ENCODE measurements around the gene INPP5E.

INPP5E gene

GRCh38 chr9:136437839-136438547, 1.7 kb downstream of the INPP5E start:
- peak in 1 of 2 donors; percentile 45 for DNase-seq
- peak overlapping the region; percentile 89 for H3K4me2 ChIP-seq (ENCODE audit: low read length)
- no peak overlapping the region for H4K91ac ChIP-seq (ENCODE audit: low read depth, low read length)
- H2AK5ac ChIP-seq (ENCODE audit: low read length), result no peak overlapping the region
- no peak overlapping the region for H4K12ac ChIP-seq (ENCODE audit: low read depth, low read length)
- H3K9me3 ChIP-seq (ENCODE audit: insufficient read depth, low read depth, low read length), result no peaks in the 10 kb centered on the region
- H2BK5ac ChIP-seq (ENCODE audit: low read depth, low read length, poor library complexity), result no peak overlapping the region
- peak overlapping the region; percentile 24 for H3K4ac ChIP-seq (ENCODE audit: low read depth, low read length)
- WGBS (ENCODE audit: extremely low coverage, insufficient coverage, insufficient read length), result no CpG with 5 or more reads among the region's 37 CpGs
- H3K23ac ChIP-seq (ENCODE audit: low read length), result peak overlapping the region; percentile 3
- H3K4me1 ChIP-seq (ENCODE audit: control insufficient read depth in 1 of 2, insufficient read depth in 2 of 2, low read length in 2 of 2), result peaks cover 7 to 12% of the 10 kb centered on the region in 2 experiments
- H3K27me3 ChIP-seq (ENCODE audit: insufficient read depth, low read length), result no peaks in the 10 kb centered on the region
- H2AFZ ChIP-seq (ENCODE audit: insufficient read depth, low read length, poor library complexity), result peak overlapping the region; percentile 8
- H3K79me1 ChIP-seq (ENCODE audit: low read length), result peaks cover 7% of the 10 kb centered on the region
- H3K18ac ChIP-seq (ENCODE audit: low read length), result no peak overlapping the region
- peak overlapping the region; percentile 92 for H3K4me3 ChIP-seq (ENCODE audit: low read depth, low read length)
- peak overlapping the region; percentile 20 for H3K9ac ChIP-seq (ENCODE audit: low read length)
- H2BK12ac ChIP-seq (ENCODE audit: low read length), result no peak overlapping the region
- H2BK120ac ChIP-seq (ENCODE audit: insufficient read depth, low read length, poor library complexity), result no peak overlapping the region
- no peak overlapping the region for H4K8ac ChIP-seq (ENCODE audit: low read depth, low read length)
- H3K79me2 ChIP-seq (ENCODE audit: control insufficient read depth, insufficient read depth, low read length, poor library complexity), result peaks cover 9% of the 10 kb centered on the region
- H3K14ac ChIP-seq (ENCODE audit: low read length), result no peak overlapping the region
- peaks cover 47 to 50% of the 10 kb centered on the region in 2 experiments for H3K36me3 ChIP-seq (ENCODE audit: control insufficient read depth in 1 of 2, insufficient read depth in 2 of 2, low read length in 2 of 2)
- no peak overlapping the region for H3K27ac ChIP-seq (ENCODE audit: low read depth, low read length)

DNA sequence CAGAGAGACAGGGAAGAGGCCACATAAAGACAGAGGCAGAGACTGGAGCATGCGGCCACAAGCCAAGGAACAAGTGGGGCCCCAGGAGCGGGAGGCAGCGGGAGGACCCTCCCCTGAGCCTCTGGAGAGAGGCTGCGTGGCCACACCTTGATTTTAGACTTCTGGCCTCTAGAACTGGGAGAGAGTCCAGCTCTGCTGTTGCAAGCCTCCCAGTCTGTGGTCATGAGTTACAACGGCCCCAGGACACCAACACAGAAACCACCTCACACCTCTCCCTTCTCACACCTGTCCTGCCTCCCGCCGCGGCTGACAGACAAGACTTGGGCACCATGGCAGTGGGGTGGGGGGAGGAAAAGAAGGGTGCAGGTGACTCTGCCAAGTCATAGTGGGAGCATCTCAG, 2.2 kb downstream of the INPP5E start:
- Histone ChIP-seq H3K18ac (ENCODE audit: low read length) (peak overlapping the region; percentile 19), H3K4me3 (ENCODE audit: low read depth, low read length) (no peak overlapping the region), H3K14ac (ENCODE audit: low read length) (no peak overlapping the region), H3K79me2 (ENCODE audit: control insufficient read depth, insufficient read depth, low read length, poor library complexity) (peaks cover 9% of the 10 kb centered on the region), H3K27ac (ENCODE audit: low read depth, low read length) (no peak overlapping the region), H3K9me3 (ENCODE audit: insufficient read depth, low read depth, low read length) (no peaks in the 10 kb centered on the region), H3K4me1 (ENCODE audit: control insufficient read depth in 1 of 2, insufficient read depth in 2 of 2, low read length in 2 of 2) (peaks cover 7 to 12% of the 10 kb centered on the region in 2 experiments), H4K91ac (ENCODE audit: low read depth, low read length) (no peak overlapping the region), H3K23ac (ENCODE audit: low read length) (peak overlapping the region; percentile 3), H2AFZ (ENCODE audit: insufficient read depth, low read length, poor library complexity) (peak overlapping the region; percentile 8), H2AK5ac (ENCODE audit: low read length) (no peak overlapping the region), H3K4me2 (ENCODE audit: low read length) (peak overlapping the region; percentile 89), H2BK12ac (ENCODE audit: low read length) (no peak overlapping the region), H2BK5ac (ENCODE audit: low read depth, low read length, poor library complexity) (no peak overlapping the region), H4K12ac (ENCODE audit: low read depth, low read length) (no peak overlapping the region), H3K79me1 (ENCODE audit: low read length) (peaks cover 7% of the 10 kb centered on the region), H3K36me3 (ENCODE audit: control insufficient read depth in 1 of 2, insufficient read depth in 2 of 2, low read length in 2 of 2) (peaks cover 46 to 51% of the 10 kb centered on the region in 2 experiments), H3K27me3 (ENCODE audit: insufficient read depth, low read length) (no peaks in the 10 kb centered on the region), H3K9ac (ENCODE audit: low read length) (no peak overlapping the region), H4K8ac (ENCODE audit: low read depth, low read length) (no peak overlapping the region), H3K4ac (ENCODE audit: low read depth, low read length) (peak overlapping the region; percentile 24), H2BK120ac (ENCODE audit: insufficient read depth, low read length, poor library complexity) (no peak overlapping the region)
- no peak for DNase-seq
- no CpG with 5 or more reads among the region's 8 CpGs for WGBS (ENCODE audit: extremely low coverage, insufficient coverage, insufficient read length)

DNA sequence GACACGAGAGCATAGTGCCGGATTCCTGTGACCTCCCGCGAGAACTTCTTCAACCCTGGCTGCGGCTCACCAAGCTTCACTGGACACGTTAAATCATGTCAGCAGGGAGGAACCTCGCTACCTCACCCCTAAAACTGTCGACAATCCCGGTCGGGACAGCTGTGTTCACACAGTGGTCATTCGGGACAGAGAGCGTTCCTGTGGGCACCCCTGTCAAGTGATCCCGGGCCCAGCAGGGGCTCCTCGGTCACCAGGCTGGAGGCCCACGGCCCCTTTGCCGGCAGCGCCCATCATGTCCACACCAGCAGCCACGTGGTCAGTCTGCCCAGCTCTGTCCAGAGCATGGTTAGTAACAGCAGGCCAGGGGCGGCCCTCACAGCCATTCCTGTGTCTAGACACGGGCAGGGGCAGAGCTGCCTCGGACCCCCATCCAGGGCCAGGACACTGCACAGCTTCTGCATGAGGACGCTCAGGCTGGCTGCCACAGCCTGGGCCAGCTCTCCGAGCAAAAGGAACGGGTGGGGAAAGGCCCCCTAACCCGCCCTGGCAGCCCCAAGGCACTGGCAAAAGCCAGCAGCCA, 3.5 kb downstream of the INPP5E start:
- no peak overlapping the region for H3K4me2 ChIP-seq (ENCODE audit: low read length)
- H4K12ac ChIP-seq (ENCODE audit: low read depth, low read length), result no peak overlapping the region
- H4K8ac ChIP-seq (ENCODE audit: low read depth, low read length), result no peak overlapping the region
- peaks cover 9% of the 10 kb centered on the region for H3K79me2 ChIP-seq (ENCODE audit: control insufficient read depth, insufficient read depth, low read length, poor library complexity)
- H3K4ac ChIP-seq (ENCODE audit: low read depth, low read length), result peak overlapping the region; percentile 34
- H3K18ac ChIP-seq (ENCODE audit: low read length), result no peak overlapping the region
- no peak overlapping the region for H2BK5ac ChIP-seq (ENCODE audit: low read depth, low read length, poor library complexity)
- peaks cover 41 to 46% of the 10 kb centered on the region in 2 experiments for H3K36me3 ChIP-seq (ENCODE audit: control insufficient read depth in 1 of 2, insufficient read depth in 2 of 2, low read length in 2 of 2)
- H2BK12ac ChIP-seq (ENCODE audit: low read length), result no peak overlapping the region
- H4K91ac ChIP-seq (ENCODE audit: low read depth, low read length), result no peak overlapping the region
- H3K27ac ChIP-seq (ENCODE audit: low read depth, low read length), result no peak overlapping the region
- no peak overlapping the region for H2AFZ ChIP-seq (ENCODE audit: insufficient read depth, low read length, poor library complexity)
- no peak overlapping the region for H2BK120ac ChIP-seq (ENCODE audit: insufficient read depth, low read length, poor library complexity)
- no peak overlapping the region for H3K14ac ChIP-seq (ENCODE audit: low read length)
- H3K4me1 ChIP-seq (ENCODE audit: control insufficient read depth in 1 of 2, insufficient read depth in 2 of 2, low read length in 2 of 2), result peaks cover 7 to 12% of the 10 kb centered on the region in 2 experiments
- H2AK5ac ChIP-seq (ENCODE audit: low read length), result no peak overlapping the region
- no CpG with 5 or more reads among the region's 25 CpGs for WGBS (ENCODE audit: extremely low coverage, insufficient coverage, insufficient read length)
- H3K4me3 ChIP-seq (ENCODE audit: low read depth, low read length), result no peak overlapping the region
- peaks cover 7% of the 10 kb centered on the region for H3K79me1 ChIP-seq (ENCODE audit: low read length)
- no peak overlapping the region for H3K23ac ChIP-seq (ENCODE audit: low read length)
- no peaks in the 10 kb centered on the region for H3K9me3 ChIP-seq (ENCODE audit: insufficient read depth, low read depth, low read length)
- no peaks in the 10 kb centered on the region for H3K27me3 ChIP-seq (ENCODE audit: insufficient read depth, low read length)
- DNase-seq, result no peak
- no peak overlapping the region for H3K9ac ChIP-seq (ENCODE audit: low read length)

GRCh38 chr9:136434580-136435169, 5.0 kb downstream of the INPP5E start:
- no peak overlapping the region for H3K4me2 ChIP-seq (ENCODE audit: low read length)
- H4K12ac ChIP-seq (ENCODE audit: low read depth, low read length), result no peak overlapping the region
- no peak overlapping the region for H3K4ac ChIP-seq (ENCODE audit: low read depth, low read length)
- H3K79me2 ChIP-seq (ENCODE audit: control insufficient read depth, insufficient read depth, low read length, poor library complexity), result peaks cover 9% of the 10 kb centered on the region
- H3K14ac ChIP-seq (ENCODE audit: low read length), result no peak overlapping the region
- peaks cover 7% of the 10 kb centered on the region for H3K79me1 ChIP-seq (ENCODE audit: low read length)
- no peak overlapping the region for H2AK5ac ChIP-seq (ENCODE audit: low read length)
- no peak overlapping the region for H3K23ac ChIP-seq (ENCODE audit: low read length)
- no peak overlapping the region for H2BK12ac ChIP-seq (ENCODE audit: low read length)
- H3K9ac ChIP-seq (ENCODE audit: low read length), result no peak overlapping the region
- H3K36me3 ChIP-seq (ENCODE audit: control insufficient read depth in 1 of 2, insufficient read depth in 2 of 2, low read length in 2 of 2), result peaks cover 48 to 51% of the 10 kb centered on the region in 2 experiments
- no CpG with 5 or more reads among the region's 17 CpGs for WGBS (ENCODE audit: extremely low coverage, insufficient coverage, insufficient read length)
- no peak overlapping the region for H4K91ac ChIP-seq (ENCODE audit: low read depth, low read length)
- H3K27ac ChIP-seq (ENCODE audit: low read depth, low read length), result no peak overlapping the region
- H4K8ac ChIP-seq (ENCODE audit: low read depth, low read length), result no peak overlapping the region
- H3K18ac ChIP-seq (ENCODE audit: low read length), result no peak overlapping the region
- H3K9me3 ChIP-seq (ENCODE audit: insufficient read depth, low read depth, low read length), result no peaks in the 10 kb centered on the region
- no peak for DNase-seq
- no peak overlapping the region for H3K4me3 ChIP-seq (ENCODE audit: low read depth, low read length)
- no peak overlapping the region for H2BK5ac ChIP-seq (ENCODE audit: low read depth, low read length, poor library complexity)
- H2BK120ac ChIP-seq (ENCODE audit: insufficient read depth, low read length, poor library complexity), result no peak overlapping the region
- H3K4me1 ChIP-seq (ENCODE audit: control insufficient read depth in 1 of 2, insufficient read depth in 2 of 2, low read length in 2 of 2), result peaks cover 7 to 12% of the 10 kb centered on the region in 2 experiments
- H2AFZ ChIP-seq (ENCODE audit: insufficient read depth, low read length, poor library complexity), result no peak overlapping the region
- no peaks in the 10 kb centered on the region for H3K27me3 ChIP-seq (ENCODE audit: insufficient read depth, low read length)
